ENCODE data around the gene PRKAG3. TPM values are rescaled to one million over a fixed set of nuclear protein-coding genes. Genes with fewer than 3 reads are reported as not detected.

PRKAG3 gene
- total and polyA plus RNA-seq, 2 experiments from 2014 or later: not detected

- H3K4me1 ChIP-seq (ENCODE audit: insufficient read depth): peaks cover 19% of the 10 kb centered on the region
- ATAC-seq (no peak), DNase-seq (ENCODE audit: low spot score) (no peak)
- H3K27me3 ChIP-seq (ENCODE audit: insufficient read depth): peaks cover 96% of the 10 kb centered on the region
- H2AFZ ChIP-seq: no peak overlapping the region
- H3K9me3 Mint-ChIP-seq: no peaks in the 10 kb centered on the region; the same call in 2 of the 3 replicates
- H3K79me2 ChIP-seq (replicated peaks; ENCODE audit: insufficient read depth): no peaks in the 10 kb centered on the region
- H3K4me3 ChIP-seq: no peak overlapping the region
- no peaks in the 10 kb centered on the region for H3K9me2 ChIP-seq (ENCODE audit: insufficient read depth)
- TF ChIP-seq, protein P1, sequence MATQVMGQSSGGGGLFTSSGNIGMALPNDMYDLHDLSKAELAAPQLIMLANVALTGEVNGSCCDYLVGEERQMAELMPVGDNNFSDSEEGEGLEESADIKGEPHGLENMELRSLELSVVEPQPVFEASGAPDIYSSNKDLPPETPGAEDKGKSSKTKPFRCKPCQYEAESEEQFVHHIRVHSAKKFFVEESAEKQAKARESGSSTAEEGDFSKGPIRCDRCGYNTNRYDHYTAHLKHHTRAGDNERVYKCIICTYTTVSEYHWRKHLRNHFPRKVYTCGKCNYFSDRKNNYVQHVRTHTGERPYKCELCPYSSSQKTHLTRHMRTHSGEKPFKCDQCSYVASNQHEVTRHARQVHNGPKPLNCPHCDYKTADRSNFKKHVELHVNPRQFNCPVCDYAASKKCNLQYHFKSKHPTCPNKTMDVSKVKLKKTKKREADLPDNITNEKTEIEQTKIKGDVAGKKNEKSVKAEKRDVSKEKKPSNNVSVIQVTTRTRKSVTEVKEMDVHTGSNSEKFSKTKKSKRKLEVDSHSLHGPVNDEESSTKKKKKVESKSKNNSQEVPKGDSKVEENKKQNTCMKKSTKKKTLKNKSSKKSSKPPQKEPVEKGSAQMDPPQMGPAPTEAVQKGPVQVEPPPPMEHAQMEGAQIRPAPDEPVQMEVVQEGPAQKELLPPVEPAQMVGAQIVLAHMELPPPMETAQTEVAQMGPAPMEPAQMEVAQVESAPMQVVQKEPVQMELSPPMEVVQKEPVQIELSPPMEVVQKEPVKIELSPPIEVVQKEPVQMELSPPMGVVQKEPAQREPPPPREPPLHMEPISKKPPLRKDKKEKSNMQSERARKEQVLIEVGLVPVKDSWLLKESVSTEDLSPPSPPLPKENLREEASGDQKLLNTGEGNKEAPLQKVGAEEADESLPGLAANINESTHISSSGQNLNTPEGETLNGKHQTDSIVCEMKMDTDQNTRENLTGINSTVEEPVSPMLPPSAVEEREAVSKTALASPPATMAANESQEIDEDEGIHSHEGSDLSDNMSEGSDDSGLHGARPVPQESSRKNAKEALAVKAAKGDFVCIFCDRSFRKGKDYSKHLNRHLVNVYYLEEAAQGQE (IDR thresholded peaks at IDR 0.05; ENCODE audit: unreplicated experiment): no peak
- TF ChIP-seq STAT1 (IDR thresholded peaks at IDR 0.05; ENCODE audit: unreplicated experiment): no peak
- no peak for TF ChIP-seq JUNB (IDR thresholded peaks at IDR 0.05; ENCODE audit: unreplicated experiment)
- TF ChIP-seq ZNF114 (CRISPR knock-in tag; IDR thresholded peaks at IDR 0.05): no peak
- TF ChIP-seq EZH2phosphoT487 (IDR thresholded peaks at IDR 0.05; ENCODE audit: unreplicated experiment): no peak
- no peak for TF ChIP-seq CTCF (conservative IDR thresholded peaks at IDR 0.05; ENCODE audit: low read depth in 2 of 2)
- no peak for TF ChIP-seq ZNF331 (CRISPR knock-in tag; IDR thresholded peaks at IDR 0.05; ENCODE audit: low read depth)
- no peak for TF ChIP-seq EZH2 (IDR thresholded peaks at IDR 0.05; ENCODE audit: low read depth, unreplicated experiment)
- no peak for TF ChIP-seq NANOG (IDR thresholded peaks at IDR 0.05; ENCODE audit: borderline replicate concordance)
- TF ChIP-seq, protein P2, sequence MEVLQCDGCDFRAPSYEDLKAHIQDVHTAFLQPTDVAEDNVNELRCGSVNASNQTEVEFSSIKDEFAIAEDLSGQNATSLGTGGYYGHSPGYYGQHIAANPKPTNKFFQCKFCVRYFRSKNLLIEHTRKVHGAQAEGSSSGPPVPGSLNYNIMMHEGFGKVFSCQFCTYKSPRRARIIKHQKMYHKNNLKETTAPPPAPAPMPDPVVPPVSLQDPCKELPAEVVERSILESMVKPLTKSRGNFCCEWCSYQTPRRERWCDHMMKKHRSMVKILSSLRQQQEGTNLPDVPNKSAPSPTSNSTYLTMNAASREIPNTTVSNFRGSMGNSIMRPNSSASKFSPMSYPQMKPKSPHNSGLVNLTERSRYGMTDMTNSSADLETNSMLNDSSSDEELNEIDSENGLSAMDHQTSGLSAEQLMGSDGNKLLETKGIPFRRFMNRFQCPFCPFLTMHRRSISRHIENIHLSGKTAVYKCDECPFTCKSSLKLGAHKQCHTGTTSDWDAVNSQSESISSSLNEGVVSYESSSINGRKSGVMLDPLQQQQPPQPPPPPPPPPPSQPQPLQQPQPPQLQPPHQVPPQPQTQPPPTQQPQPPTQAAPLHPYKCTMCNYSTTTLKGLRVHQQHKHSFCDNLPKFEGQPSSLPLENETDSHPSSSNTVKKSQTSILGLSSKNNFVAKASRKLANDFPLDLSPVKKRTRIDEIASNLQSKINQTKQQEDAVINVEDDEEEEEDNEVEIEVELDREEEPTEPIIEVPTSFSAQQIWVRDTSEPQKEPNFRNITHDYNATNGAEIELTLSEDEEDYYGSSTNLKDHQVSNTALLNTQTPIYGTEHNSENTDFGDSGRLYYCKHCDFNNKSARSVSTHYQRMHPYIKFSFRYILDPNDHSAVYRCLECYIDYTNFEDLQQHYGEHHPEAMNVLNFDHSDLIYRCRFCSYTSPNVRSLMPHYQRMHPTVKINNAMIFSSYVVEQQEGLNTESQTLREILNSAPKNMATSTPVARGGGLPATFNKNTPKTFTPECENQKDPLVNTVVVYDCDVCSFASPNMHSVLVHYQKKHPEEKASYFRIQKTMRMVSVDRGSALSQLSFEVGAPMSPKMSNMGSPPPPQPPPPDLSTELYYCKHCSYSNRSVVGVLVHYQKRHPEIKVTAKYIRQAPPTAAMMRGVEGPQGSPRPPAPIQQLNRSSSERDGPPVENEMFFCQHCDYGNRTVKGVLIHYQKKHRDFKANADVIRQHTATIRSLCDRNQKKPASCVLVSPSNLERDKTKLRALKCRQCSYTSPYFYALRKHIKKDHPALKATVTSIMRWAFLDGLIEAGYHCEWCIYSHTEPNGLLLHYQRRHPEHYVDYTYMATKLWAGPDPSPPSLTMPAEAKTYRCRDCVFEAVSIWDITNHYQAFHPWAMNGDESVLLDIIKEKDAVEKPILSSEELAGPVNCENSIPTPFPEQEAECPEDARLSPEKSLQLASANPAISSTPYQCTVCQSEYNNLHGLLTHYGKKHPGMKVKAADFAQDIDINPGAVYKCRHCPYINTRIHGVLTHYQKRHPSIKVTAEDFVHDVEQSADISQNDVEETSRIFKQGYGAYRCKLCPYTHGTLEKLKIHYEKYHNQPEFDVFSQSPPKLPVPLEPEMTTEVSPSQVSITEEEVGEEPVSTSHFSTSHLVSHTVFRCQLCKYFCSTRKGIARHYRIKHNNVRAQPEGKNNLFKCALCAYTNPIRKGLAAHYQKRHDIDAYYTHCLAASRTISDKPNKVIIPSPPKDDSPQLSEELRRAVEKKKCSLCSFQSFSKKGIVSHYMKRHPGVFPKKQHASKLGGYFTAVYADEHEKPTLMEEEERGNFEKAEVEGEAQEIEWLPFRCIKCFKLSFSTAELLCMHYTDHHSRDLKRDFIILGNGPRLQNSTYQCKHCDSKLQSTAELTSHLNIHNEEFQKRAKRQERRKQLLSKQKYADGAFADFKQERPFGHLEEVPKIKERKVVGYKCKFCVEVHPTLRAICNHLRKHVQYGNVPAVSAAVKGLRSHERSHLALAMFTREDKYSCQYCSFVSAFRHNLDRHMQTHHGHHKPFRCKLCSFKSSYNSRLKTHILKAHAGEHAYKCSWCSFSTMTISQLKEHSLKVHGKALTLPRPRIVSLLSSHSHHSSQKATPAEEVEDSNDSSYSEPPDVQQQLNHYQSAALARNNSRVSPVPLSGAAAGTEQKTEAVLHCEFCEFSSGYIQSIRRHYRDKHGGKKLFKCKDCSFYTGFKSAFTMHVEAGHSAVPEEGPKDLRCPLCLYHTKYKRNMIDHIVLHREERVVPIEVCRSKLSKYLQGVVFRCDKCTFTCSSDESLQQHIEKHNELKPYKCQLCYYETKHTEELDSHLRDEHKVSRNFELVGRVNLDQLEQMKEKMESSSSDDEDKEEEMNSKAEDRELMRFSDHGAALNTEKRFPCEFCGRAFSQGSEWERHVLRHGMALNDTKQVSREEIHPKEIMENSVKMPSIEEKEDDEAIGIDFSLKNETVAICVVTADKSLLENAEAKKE (CRISPR knock-in tag; IDR thresholded peaks at IDR 0.05): no peak
- no peak for TF ChIP-seq POLR2AphosphoS5 (IDR thresholded peaks at IDR 0.05; ENCODE audit: low read depth)
- no peak for TF ChIP-seq CREB1 (CRISPR knock-in tag; IDR thresholded peaks at IDR 0.05; ENCODE audit: low read depth)
- TF ChIP-seq, protein P3, sequence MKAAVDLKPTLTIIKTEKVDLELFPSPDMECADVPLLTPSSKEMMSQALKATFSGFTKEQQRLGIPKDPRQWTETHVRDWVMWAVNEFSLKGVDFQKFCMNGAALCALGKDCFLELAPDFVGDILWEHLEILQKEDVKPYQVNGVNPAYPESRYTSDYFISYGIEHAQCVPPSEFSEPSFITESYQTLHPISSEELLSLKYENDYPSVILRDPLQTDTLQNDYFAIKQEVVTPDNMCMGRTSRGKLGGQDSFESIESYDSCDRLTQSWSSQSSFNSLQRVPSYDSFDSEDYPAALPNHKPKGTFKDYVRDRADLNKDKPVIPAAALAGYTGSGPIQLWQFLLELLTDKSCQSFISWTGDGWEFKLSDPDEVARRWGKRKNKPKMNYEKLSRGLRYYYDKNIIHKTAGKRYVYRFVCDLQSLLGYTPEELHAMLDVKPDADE (IDR thresholded peaks at IDR 0.05): no peak
- no peak overlapping the region for H3K27ac ChIP-seq (ENCODE audit: low read depth)
- no peaks in the 10 kb centered on the region; the same call in 1 of the 2 replicates for H3K36me3 ChIP-seq (ENCODE audit: insufficient read depth)
- peaks cover 93% of the 10 kb centered on the region for H3K27me3 Mint-ChIP-seq (ENCODE audit: insufficient read depth, low read depth, poor library complexity)
- H3K36me3 Mint-ChIP-seq (ENCODE audit: low read depth): no peaks in the 10 kb centered on the region
- peaks cover 5% of the 10 kb centered on the region for H4K20me1 ChIP-seq (replicated peaks; ENCODE audit: insufficient read depth)
- H3K4me1 Mint-ChIP-seq: peaks cover 28% of the 10 kb centered on the region
- H3F3A ChIP-seq (replicated peaks; ENCODE audit: low read depth): 0 out of 2 replicates have a peak, but pooled peaks cover 14% of the 10 kb centered on the region
- H3K4me3 Mint-ChIP-seq: no peak overlapping the region
- no peak overlapping the region for H3K27ac Mint-ChIP-seq
- no peak overlapping the region for H3K4me2 ChIP-seq
Measured at GRCh38 chr2:218863021-218863520, 31.5 kb upstream of the PRKAG3 start.
